ENCODE data around the gene MED12L.
"Not testable (repeated sequence)": the region's sequence is repeated elsewhere in the genome, so short reads cannot be mapped to it uniquely, and the experiment has no call there.

MED12L gene

DNA sequence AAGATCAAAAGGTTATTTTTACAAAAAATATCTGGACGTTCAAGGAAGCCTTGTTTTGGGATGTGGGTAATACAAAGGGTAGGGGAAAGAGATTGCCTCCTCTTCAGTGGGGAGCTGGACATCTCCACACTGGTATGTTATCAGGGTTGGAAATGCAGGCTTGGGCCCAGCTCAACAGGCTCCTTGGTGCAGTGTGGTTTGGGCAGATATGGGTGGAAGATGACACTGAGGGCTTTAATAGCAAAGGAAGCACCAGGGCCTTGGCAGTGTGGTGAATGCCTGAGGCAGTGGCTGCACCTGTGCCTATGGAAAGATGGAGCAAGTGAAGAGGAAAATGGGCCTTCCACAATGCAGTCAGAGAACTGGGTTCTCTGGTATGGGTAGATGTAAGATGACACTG lies 11.2 kb upstream of the MED12L start:
- no peak for DNase-seq (ENCODE audit: low read depth in 1 of 2, low spot score in 1 of 2)
- Histone ChIP-seq H3K27ac (replicated peaks) (no peak overlapping the region), H3K27me3 (ENCODE audit: insufficient read depth, poor library complexity, severe bottlenecking) (peaks cover 4% of the 10 kb centered on the region), H3K4me3 (replicated peaks; ENCODE audit: insufficient read depth, low read length) (no peak overlapping the region)
- TF ChIP-seq POLR2AphosphoS5 (IDR thresholded peaks at IDR 0.05; ENCODE audit: low read depth) (no peak), SPI1 (IDR thresholded peaks at IDR 0.05; ENCODE audit: borderline replicate concordance, low read depth) (no peak)
- TF ChIP-seq, protein P1, sequence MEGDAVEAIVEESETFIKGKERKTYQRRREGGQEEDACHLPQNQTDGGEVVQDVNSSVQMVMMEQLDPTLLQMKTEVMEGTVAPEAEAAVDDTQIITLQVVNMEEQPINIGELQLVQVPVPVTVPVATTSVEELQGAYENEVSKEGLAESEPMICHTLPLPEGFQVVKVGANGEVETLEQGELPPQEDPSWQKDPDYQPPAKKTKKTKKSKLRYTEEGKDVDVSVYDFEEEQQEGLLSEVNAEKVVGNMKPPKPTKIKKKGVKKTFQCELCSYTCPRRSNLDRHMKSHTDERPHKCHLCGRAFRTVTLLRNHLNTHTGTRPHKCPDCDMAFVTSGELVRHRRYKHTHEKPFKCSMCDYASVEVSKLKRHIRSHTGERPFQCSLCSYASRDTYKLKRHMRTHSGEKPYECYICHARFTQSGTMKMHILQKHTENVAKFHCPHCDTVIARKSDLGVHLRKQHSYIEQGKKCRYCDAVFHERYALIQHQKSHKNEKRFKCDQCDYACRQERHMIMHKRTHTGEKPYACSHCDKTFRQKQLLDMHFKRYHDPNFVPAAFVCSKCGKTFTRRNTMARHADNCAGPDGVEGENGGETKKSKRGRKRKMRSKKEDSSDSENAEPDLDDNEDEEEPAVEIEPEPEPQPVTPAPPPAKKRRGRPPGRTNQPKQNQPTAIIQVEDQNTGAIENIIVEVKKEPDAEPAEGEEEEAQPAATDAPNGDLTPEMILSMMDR (IDR thresholded peaks at IDR 0.05; ENCODE audit: insufficient read depth, low read length): no peak

DNA sequence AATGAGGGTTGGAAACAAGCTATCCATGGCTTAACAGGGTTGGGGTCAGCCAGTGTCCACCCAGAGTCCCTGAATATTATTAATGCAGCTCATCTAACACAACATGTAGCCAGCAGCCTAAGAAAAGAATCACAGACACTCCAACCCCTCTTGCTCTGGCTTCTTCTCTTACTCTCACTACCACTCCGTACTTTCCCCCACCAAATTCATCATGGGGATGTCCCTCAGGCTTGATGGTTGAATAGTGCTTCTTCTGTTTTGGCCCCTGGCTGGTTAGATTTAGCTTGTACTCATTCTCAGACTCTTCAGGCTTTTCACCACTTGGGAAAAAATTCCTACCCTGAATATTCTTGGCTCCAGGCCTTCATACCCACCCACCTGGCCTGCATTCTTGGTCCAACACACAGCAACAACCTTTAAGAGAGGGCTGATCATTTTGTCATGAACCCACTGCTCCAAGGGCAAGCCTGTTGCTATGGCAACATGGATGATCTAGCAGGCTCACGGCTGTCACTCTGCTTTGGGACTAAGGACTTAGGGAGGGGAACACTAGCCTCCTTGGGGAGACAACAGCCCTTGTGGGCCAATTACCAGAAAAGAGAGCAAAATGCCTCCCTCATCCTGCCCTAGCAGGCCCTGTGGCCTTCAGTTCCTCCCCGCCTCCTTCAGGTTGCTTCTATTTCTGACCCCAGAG lies 9.4 kb upstream of the MED12L start:
- Histone ChIP-seq H3K27me3 (ENCODE audit: insufficient read depth, poor library complexity, severe bottlenecking) (peaks cover 12% of the 10 kb centered on the region), H3K4me3 (replicated peaks; ENCODE audit: insufficient read depth, low read length) (no peak overlapping the region), H3K27ac (replicated peaks) (no peak overlapping the region)
- no peak for DNase-seq (ENCODE audit: low read depth in 1 of 2, low spot score in 1 of 2)
- TF ChIP-seq GABPA (IDR thresholded peaks at IDR 0.05; ENCODE audit: low read depth) (no peak), SPI1 (IDR thresholded peaks at IDR 0.05; ENCODE audit: borderline replicate concordance, low read depth) (no peak), POLR2AphosphoS5 (IDR thresholded peaks at IDR 0.05; ENCODE audit: low read depth) (no peak)
- TF ChIP-seq, protein P1 (IDR thresholded peaks at IDR 0.05; ENCODE audit: insufficient read depth, low read length): no peak
- TF ChIP-seq, protein P2, sequence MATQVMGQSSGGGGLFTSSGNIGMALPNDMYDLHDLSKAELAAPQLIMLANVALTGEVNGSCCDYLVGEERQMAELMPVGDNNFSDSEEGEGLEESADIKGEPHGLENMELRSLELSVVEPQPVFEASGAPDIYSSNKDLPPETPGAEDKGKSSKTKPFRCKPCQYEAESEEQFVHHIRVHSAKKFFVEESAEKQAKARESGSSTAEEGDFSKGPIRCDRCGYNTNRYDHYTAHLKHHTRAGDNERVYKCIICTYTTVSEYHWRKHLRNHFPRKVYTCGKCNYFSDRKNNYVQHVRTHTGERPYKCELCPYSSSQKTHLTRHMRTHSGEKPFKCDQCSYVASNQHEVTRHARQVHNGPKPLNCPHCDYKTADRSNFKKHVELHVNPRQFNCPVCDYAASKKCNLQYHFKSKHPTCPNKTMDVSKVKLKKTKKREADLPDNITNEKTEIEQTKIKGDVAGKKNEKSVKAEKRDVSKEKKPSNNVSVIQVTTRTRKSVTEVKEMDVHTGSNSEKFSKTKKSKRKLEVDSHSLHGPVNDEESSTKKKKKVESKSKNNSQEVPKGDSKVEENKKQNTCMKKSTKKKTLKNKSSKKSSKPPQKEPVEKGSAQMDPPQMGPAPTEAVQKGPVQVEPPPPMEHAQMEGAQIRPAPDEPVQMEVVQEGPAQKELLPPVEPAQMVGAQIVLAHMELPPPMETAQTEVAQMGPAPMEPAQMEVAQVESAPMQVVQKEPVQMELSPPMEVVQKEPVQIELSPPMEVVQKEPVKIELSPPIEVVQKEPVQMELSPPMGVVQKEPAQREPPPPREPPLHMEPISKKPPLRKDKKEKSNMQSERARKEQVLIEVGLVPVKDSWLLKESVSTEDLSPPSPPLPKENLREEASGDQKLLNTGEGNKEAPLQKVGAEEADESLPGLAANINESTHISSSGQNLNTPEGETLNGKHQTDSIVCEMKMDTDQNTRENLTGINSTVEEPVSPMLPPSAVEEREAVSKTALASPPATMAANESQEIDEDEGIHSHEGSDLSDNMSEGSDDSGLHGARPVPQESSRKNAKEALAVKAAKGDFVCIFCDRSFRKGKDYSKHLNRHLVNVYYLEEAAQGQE (IDR thresholded peaks at IDR 0.05; ENCODE audit: insufficient replicate concordance, low read depth): no peak

DNA sequence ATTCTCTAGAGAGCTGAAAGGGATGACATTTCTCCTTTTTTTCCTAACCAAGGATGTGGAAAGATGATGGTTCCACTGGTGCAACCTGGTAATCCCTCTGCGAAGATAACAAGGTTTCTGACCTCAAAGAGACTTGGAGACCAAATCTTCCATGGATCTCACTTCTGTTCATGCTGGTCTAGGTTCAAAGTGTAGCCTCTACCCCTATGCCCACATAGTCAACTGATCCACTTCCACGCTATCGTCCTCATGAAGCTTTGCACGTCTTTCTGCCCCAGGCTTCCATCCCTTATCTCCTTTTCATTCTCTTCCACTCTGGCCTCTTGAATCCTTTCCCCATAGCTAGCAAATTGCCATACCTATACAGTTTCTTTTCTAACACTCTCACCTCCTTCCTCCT lies 8.8 kb upstream of the MED12L start:
- no peak for DNase-seq (ENCODE audit: low read depth in 1 of 2, low spot score in 1 of 2)
- Histone ChIP-seq H3K27ac (replicated peaks) (no peak overlapping the region), H3K4me3 (replicated peaks; ENCODE audit: insufficient read depth, low read length) (no peak overlapping the region), H3K27me3 (ENCODE audit: insufficient read depth, poor library complexity, severe bottlenecking) (peaks cover 12% of the 10 kb centered on the region)
- TF ChIP-seq, protein P1 (IDR thresholded peaks at IDR 0.05; ENCODE audit: insufficient read depth, low read length): no peak
- no peak for TF ChIP-seq SPI1 (IDR thresholded peaks at IDR 0.05; ENCODE audit: borderline replicate concordance, low read depth)
- TF ChIP-seq POLR2AphosphoS5 (IDR thresholded peaks at IDR 0.05; ENCODE audit: low read depth): no peak
- TF ChIP-seq GABPA (IDR thresholded peaks at IDR 0.05; ENCODE audit: low read depth): no peak
- TF ChIP-seq, protein P2 (IDR thresholded peaks at IDR 0.05; ENCODE audit: insufficient replicate concordance, low read depth): no peak

DNA sequence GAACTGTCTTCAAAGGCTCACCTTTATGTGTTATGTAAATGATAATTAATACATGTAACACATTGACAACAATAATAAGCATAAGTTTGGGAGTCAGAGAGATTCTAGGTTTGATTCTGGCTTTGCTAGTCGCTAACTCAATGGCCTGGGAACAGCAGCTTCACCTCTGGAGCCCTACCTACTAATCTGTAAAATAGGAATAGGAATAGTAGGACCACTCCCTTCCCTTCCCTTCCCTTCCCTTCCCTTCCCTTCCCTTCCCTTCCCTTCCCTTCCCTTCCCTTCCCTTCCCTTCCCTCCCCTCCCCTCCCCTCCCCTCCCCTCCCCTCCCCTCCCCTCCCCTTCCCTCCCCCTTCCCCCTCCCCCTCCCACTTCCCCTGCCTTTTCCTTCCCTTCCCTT lies 4.4 kb upstream of the MED12L start:
- H3K4me3 ChIP-seq (replicated peaks; ENCODE audit: insufficient read depth, low read length); H3K27ac ChIP-seq (replicated peaks); DNase-seq (ENCODE audit: low read depth in 1 of 2, low spot score in 1 of 2): not testable (repeated sequence)
- H3K27me3 ChIP-seq (ENCODE audit: insufficient read depth, poor library complexity, severe bottlenecking): peaks cover 34% of the 10 kb centered on the region
